ENCODE data around the gene ZNF366.

Gene ZNF366

GRCh38 chr5:72507231-72507906 lies at the start of gene ZNF366:
Gene ZNF366 (minus strand): TSS chr5:72507410. CDS start chr5:72461496, 45,914 bp downstream.
- no peak for DNase-seq (ENCODE audit: extremely low read depth in 1 of 2, low read depth in 1 of 2)

GRCh38 chr5:72556351-72557166 lies 49.3 kb upstream of the ZNF366 start:
- peak; percentile 14 to 21 for DNase-seq (ENCODE audit: extremely low read depth in 1 of 2, low read depth in 1 of 2)

GRCh38 chr5:72555871-72556270 lies 48.7 kb upstream of the ZNF366 start:
- no peak for DNase-seq (ENCODE audit: extremely low read depth in 1 of 2, low read depth in 1 of 2)

DNA sequence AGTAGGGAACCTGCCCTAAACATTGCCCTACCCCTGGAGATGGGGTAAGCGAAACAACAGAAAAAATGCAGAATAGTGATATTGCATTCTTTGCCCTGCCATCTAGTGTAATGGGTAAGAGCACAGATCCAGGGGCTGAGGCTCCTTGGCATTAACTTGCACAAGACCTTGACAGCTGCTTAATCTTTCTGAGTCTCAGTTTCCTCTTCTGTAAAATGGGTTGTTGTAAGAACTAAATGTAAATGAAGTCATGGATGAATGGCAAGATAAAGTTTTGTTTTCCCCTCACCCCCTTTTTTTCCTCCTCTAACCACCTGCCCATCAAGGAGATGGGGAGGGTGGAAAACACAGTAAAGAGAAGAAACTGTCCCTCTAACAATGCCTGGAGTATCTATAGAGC lies 47.7 kb upstream of the ZNF366 start:
- no peak for DNase-seq (ENCODE audit: extremely low read depth in 1 of 2, low read depth in 1 of 2)

- no peak for DNase-seq (ENCODE audit: extremely low read depth in 1 of 2, low read depth in 1 of 2)
These were observed 44.9 kb upstream of the ZNF366 start for GRCh38 chr5:72552041-72552557.

- DNase-seq (ENCODE audit: extremely low read depth in 1 of 2, low read depth in 1 of 2) = no peak
These were observed 43.4 kb upstream of the ZNF366 start for GRCh38 chr5:72550595-72550994.

- DNase-seq (ENCODE audit: extremely low read depth in 1 of 2, low read depth in 1 of 2) = no peak
These were observed 36.6 kb upstream of the ZNF366 start for GRCh38 chr5:72543811-72544210.

DNA sequence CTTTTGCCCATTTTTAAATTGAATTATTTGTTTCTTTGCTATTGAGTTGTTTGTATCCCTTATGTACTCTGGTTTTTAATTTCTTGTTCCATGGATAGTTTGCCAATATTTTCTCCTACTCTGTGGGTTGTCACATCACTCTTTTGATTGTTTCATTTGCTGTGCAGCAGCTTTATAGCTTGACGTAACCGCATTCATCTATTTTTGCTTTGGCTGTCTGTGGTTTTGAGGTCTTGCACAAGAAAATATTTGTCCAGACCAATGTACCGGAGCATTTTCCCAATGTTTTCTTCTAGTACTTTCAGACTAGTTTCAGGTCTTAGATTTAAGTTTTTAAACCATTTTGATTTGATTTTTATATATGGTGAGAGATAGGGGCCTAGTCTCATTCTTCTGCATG lies 36.2 kb upstream of the ZNF366 start:
- no peak for DNase-seq (ENCODE audit: extremely low read depth in 1 of 2, low read depth in 1 of 2)

- DNase-seq (ENCODE audit: extremely low read depth in 1 of 2, low read depth in 1 of 2) = no peak
These were observed 35.5 kb upstream of the ZNF366 start for GRCh38 chr5:72542695-72543094.

DNA sequence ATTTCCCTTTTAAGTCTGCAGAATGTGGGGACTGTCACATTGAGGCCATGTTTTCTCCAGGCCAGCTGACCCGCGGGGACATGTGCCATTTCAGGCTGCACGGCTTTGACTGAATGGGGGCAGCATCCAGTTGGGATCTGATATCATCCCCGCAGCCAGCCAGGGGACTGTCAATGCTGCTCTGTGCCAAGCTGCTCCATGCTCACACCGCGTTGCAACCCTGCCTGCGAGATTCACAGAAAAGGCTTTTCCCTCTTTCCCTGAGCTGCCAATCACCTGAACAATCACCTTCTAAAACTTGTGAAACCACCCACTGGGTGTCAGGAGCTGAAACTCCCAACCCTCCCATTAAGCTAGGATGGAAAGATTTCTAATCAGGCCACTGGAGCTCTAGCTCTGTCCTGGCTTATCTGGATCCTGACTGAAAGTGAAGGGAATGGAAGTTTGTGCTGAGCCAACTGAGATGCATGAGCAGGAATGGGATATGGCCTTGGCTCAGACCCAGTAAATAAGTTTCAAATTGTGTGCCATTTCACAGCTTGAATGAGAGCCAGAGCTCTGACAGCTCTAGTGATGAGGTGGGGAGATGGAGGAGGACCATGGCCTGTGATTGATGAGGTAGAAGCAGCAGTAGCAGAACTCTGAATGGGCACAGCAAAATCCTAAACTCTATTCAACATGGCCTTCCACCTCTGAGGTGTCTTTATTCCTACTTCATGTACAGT lies 34.5 kb upstream of the ZNF366 start:
- DNase-seq (ENCODE audit: extremely low read depth in 1 of 2, low read depth in 1 of 2) = no peak

- no peak for DNase-seq (ENCODE audit: extremely low read depth in 1 of 2, low read depth in 1 of 2)
These were observed 33.7 kb upstream of the ZNF366 start for GRCh38 chr5:72540759-72541438.

GRCh38 chr5:72539726-72540125 lies 32.5 kb upstream of the ZNF366 start:
- DNase-seq (ENCODE audit: extremely low read depth in 1 of 2, low read depth in 1 of 2) = no peak

- DNase-seq (ENCODE audit: extremely low read depth in 1 of 2, low read depth in 1 of 2) = no peak
These were observed 31.8 kb upstream of the ZNF366 start for GRCh38 chr5:72539038-72539437.

GRCh38 chr5:72537166-72537565 lies 30.0 kb upstream of the ZNF366 start:
- no peak for DNase-seq (ENCODE audit: extremely low read depth in 1 of 2, low read depth in 1 of 2)

GRCh38 chr5:72531496-72532190 lies 24.4 kb upstream of the ZNF366 start:
- no peak for DNase-seq (ENCODE audit: extremely low read depth in 1 of 2, low read depth in 1 of 2)

DNA sequence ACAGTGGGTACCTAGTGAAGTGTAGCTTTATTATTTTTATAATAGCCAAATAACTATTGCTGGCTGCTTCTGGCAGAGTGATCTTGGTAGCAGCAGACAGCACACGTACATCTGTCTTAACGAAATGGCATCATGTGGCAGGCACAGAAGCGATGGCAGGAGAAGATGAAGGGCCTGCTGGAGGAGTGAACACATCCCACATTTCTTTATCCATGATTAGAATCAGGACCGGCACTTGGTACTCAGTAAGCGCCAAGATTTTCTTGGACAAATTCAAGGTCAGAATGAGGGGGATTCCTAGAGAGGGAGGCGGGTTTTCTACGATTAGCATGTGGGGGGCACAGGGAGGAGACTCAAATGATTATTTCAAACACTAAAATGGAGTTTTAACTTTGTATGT lies 23.0 kb upstream of the ZNF366 start:
- no peak for DNase-seq (ENCODE audit: extremely low read depth in 1 of 2, low read depth in 1 of 2)

DNA sequence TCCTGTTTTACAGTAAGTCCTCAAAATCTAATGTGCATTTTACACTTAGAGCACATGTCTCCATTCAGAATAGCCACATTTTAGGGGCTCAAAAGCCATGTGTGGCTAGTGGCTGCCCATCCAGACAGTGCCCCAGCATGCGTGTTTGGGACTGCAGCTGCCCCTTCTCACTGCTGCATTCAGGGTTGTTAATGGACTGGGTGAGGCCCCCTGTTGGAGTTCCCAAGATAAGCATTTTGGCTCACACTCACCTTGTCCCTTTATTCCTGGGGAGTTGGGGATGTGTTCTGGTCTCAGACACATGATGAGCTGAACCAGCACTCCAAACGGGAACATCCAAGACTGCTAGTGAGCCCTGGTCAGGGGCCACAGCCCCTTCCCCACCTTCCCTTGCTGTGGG lies 22.2 kb upstream of the ZNF366 start:
- DNase-seq (ENCODE audit: extremely low read depth in 1 of 2, low read depth in 1 of 2) = no peak

DNA sequence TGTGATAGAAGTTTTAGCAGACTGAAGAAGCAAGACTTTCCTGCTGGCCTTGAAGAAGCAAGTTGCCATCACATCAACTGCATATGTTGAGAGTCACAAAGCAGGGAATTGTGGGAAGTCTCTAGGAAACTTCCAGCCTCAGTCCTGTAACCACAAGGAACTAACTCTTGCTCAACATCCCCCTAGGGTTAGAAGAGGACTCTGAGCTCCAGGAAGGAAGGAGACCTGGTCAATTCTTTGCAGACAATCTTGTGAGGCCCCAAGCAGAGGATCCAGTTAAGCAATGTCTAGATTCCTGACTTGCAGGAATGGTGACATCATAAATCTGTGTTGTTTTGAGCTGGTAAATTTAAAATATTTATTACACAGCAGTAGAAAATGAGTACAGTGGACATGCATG lies 18.6 kb upstream of the ZNF366 start:
- DNase-seq (ENCODE audit: extremely low read depth in 1 of 2, low read depth in 1 of 2) = no peak

DNA sequence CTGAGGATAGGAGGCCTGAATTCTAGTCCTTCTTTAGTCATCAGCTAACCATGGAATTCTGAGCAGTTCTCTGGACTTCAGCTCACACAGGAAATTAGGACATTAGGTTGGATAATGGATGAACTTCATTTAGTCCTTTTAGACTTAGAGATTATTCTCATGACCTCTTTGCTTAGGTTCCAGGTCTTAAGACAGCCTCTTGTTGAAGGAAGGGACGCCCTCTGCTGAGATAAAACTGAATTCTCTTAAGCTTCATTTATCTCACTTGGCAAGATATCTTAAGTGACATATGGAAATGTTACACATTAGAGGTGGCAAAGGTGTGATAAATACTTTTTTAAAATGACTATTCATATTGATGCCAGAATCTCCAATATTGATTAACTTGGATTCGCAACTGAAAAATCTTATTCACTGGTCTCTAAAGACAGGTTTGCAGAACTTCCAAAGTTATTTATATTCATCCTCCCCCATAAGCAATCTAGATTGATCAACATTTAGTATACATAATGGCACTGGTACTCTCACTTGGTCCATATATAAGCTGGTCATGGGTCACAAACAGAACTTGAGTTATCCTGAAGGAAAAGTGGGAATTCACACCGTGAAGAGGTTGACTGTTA lies 16.9 kb upstream of the ZNF366 start:
- DNase-seq (ENCODE audit: extremely low read depth in 1 of 2, low read depth in 1 of 2) = no peak

- DNase-seq (ENCODE audit: extremely low read depth in 1 of 2, low read depth in 1 of 2) = no peak
These were observed 15.4 kb upstream of the ZNF366 start for GRCh38 chr5:72522607-72523006.

All from stimulated activated CD8-positive, alpha-beta memory T cell treated with anti-CD3 and anti-CD28 coated beads, Interleukin-7, amount 100 ng/mL, for 48 hours (primary cell).